Measurements from ENCODE around the gene UROC1. TPM values are rescaled to one million over a fixed set of nuclear protein-coding genes. Genes with fewer than 3 reads are reported as not detected.
A peak's percentile ranks its signal among the peaks of the same experiment; 100 is the strongest.

The UROC1 gene
- total RNA-seq, 3 donors from 2014 or later, result not detected

DNA sequence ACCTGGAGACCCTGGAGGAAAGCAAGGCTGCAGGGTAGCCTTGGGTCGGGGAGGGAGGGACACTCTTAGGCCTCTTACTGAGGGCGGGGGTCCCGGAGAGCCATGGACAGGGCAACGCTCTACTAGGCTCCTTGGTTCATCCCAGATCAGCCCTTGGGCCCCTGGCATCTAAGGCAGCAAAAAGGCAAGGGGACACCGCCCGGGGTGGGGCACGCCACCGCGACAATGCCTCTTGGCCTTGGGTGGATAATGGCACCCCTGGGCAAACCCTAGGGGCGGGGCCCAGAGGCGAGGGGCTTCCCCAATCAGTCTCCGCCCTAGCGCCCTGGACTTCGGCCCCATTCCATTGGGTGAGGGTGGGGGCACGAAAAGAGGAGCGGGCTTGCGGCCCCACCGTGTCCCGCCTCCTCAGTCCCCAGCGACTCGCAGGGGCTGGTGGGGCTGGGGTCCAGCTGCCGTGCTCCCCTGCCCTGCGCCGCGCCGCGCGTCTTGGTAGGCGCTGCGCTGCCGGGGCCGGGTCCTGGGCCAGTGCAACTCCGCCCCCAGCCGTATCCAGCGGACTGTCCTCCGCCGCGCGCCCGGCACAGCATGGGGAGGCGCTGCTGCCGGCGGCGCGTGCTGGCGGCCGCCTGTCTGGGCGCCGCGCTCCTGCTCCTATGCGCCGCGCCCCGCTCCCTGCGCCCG lies 6.3 kb upstream of the UROC1 start, which contains the start of gene CHST13:
Gene CHST13 (plus strand): TSS at position 411 of the 684 bp plus-strand sequence. CDS start 178 bp downstream, at position 589.
- intact Hi-C loops (cut with DNase I, micrococcal nuclease), result no loop called here
- TF ChIP-seq, protein P1, sequence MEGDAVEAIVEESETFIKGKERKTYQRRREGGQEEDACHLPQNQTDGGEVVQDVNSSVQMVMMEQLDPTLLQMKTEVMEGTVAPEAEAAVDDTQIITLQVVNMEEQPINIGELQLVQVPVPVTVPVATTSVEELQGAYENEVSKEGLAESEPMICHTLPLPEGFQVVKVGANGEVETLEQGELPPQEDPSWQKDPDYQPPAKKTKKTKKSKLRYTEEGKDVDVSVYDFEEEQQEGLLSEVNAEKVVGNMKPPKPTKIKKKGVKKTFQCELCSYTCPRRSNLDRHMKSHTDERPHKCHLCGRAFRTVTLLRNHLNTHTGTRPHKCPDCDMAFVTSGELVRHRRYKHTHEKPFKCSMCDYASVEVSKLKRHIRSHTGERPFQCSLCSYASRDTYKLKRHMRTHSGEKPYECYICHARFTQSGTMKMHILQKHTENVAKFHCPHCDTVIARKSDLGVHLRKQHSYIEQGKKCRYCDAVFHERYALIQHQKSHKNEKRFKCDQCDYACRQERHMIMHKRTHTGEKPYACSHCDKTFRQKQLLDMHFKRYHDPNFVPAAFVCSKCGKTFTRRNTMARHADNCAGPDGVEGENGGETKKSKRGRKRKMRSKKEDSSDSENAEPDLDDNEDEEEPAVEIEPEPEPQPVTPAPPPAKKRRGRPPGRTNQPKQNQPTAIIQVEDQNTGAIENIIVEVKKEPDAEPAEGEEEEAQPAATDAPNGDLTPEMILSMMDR (IDR thresholded peaks at IDR 0.05), result no peak

DNA sequence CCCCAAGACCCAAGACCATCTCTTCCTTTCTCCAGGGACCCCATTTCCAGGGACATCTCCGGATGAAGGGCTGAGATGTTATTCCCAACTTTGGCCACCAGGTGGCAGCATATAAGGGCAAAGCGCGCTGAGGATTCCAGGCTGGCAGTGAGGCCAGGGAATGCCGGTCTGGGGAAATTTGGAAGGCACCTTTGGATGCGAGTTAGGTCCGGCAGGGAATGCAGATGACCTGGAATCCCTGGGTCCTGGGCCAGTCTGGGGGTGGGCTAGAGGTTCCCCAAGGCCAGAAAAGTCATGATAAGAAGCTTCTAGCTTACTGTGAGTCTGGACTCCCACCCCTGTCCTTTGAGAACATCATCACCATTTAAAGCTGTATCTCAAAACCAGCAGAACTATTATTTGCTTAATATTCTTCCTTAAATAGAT lies 4.8 kb upstream of the UROC1 start:
- ATAC-seq, result peak; percentile 51
- intact Hi-C loops (cut with DNase I, micrococcal nuclease), result no loop called here

More for the DNA sequence above, 6.3 kb upstream of the UROC1 start, which contains the start of gene CHST13:
- no peak within 1 kb of the TSS for H3K4me3 ChIP-seq
- DNase-seq (peak; percentile 63 to 90 (median 89)), ATAC-seq (peak; percentile 86)
- no peaks in the 10 kb centered on the region for H3K36me3 ChIP-seq (ENCODE audit: low read depth)
- H3K9me3 ChIP-seq, result no peaks in the 10 kb centered on the region
- peaks cover 11% of the 10 kb centered on the region for H3K4me1 ChIP-seq (ENCODE audit: low read depth)

DNA sequence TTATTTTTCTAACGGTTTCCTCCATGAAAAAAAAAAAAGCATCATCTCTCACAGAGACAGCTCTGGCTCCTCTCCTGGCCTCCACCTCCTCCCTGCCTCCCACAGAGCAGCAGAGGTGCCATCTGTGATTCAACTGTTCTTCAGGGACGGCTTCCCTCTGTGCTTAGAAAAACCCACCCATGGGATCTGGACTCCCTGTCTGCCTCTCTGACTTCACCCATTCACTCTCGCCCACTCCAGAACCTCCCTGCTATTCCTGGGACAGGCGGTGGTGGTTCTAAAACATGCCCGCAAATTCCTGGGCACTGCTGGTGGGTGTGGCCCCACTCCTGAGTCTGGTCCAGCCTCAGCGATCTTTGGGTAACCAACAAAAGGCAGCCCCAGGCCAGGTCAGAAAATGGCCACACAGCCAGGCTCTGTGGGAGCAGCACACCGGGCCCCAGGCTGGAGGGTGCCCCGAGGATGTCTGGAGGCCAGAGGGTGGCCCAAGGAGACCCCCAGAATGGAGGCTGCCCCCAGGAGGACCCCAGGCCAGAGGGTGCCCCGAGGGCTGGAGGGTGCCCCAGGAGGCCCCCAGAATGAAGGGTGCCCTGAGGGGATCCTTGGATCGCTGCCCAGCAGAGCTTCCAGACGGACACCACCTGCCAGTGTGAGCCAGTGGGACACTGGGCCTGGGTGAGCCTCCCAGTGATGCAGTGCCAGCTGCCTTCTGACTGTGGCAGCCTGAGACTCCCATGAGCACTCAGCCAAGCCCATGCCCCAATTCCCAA lies 3.7 kb upstream of the UROC1 start:
- intact Hi-C loops (cut with DNase I, micrococcal nuclease), result no loop called here
- DNase-seq, result no peak
- H3K36me3 ChIP-seq (ENCODE audit: low read depth), result no peaks in the 10 kb centered on the region
- no peak for ATAC-seq
- H3K9me3 ChIP-seq, result no peaks in the 10 kb centered on the region
- H3K4me3 ChIP-seq, result no peak overlapping the region
- H3K4me1 ChIP-seq (ENCODE audit: low read depth), result peaks cover 11% of the 10 kb centered on the region
- TF ChIP-seq, protein P1 (IDR thresholded peaks at IDR 0.05), result no peak

More for the DNA sequence above, 4.8 kb upstream of the UROC1 start:
- peak; percentile 48 to 66 (median 60) for DNase-seq
- Histone ChIP-seq H3K4me1 (ENCODE audit: low read depth) (peaks cover 11% of the 10 kb centered on the region), H3K4me3 (no peak overlapping the region), H3K9me3 (no peaks in the 10 kb centered on the region), H3K36me3 (ENCODE audit: low read depth) (no peaks in the 10 kb centered on the region)
- TF ChIP-seq, protein P1 (IDR thresholded peaks at IDR 0.05), result peak; percentile 92

DNA sequence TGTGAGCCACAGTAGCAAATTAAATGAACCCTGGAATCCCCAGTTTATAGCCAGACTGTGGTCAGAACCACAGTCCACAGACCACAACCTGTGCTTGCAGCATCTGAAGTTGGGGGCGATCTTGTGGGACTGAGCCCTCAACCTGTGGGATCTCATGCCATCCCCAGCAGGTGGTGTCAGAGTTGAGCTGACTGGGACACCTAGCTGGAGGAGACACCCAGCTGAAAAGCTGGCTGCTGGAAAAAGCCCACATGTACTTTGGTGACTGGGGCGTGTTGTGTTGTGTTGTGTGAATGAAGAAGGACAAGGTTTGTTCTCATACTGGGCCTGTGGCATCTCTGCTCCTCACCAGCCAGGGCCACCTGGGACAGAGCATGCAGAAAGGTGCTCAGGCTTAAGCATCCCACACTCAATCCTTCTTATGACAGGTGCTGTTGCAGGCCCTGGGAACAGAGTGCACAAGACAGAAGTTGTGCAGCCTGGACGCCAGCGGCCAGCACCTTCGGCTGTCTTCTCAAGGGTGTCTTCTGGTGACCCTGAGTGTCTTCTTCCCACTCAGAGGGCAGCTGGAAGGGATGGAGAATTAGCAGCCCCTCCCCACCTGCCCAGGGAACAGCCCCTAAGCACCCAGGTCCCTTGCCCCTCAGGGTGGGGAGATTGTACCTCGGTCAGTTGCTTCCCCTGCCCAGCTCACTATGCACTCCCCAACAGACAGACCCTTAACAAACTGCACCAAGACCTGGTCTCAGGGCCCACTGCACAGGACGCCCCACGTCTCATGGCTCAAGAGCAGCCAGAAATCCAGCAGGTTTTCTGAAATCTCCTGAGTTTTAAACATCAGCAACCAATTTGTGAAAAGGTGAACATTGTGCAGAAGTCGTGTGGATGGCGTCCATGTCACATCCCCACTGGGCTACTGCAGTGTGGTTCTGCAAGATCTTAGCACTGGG lies 2.2 kb upstream of the UROC1 start:
- peaks cover 11% of the 10 kb centered on the region for H3K4me1 ChIP-seq (ENCODE audit: low read depth)
- H3K4me3 ChIP-seq, result no peak overlapping the region
- no peaks in the 10 kb centered on the region for H3K36me3 ChIP-seq (ENCODE audit: low read depth)
- DNase-seq (no peak), ATAC-seq (no peak)
- no peaks in the 10 kb centered on the region for H3K9me3 ChIP-seq
- intact Hi-C loops (cut with DNase I, micrococcal nuclease), result no loop called here
- TF ChIP-seq, protein P1 (IDR thresholded peaks at IDR 0.05), result no peak

DNA sequence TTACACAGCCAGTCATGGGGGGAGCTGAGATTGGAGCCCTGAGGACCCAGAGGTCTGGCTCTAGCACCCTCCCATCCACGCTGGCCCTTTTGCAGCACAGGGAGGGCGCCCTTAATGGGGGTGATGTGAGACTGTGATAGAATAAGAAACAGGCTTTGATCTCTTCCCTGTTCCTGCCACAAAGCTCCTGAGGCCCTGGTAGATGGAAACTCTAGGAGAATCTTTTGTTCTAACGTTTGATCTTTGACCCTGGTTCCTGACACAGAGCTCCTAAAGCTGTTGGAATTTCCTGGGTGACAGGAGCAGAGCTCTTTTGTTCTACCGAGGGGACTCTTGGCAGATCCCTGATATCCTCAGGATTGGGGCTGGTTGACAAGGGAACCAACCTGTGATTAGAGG lies 1.2 kb upstream of the UROC1 start:
- intact Hi-C loops (cut with DNase I, micrococcal nuclease), result no loop called here
- Histone ChIP-seq H3K9me3 (no peaks in the 10 kb centered on the region), H3K4me3 (no peak overlapping the region), H3K4me1 (ENCODE audit: low read depth) (peaks cover 3% of the 10 kb centered on the region), H3K36me3 (ENCODE audit: low read depth) (no peaks in the 10 kb centered on the region)
- TF ChIP-seq, protein P1 (IDR thresholded peaks at IDR 0.05), result no peak
- ATAC-seq (no peak), DNase-seq (no peak)

All from mucosa of descending colon (tissue), 3 donors.